PFSK-1 (cell line): ENCODE results near the gene SLX9.

ENCODE experiments used
- POLR2AphosphoS5 ChIP-seq: IDR thresholded peaks from 2 replicates; pipeline ENCODE4 v1.6.1; 2012; ENCODE audit warnings: low read depth, mild to moderate bottlenecking, control low read depth, low read length, moderate library complexity
- REST ChIP-seq, 2 experiments: IDR thresholded peaks; 2 replicates each; pipeline versions ENCODE4 v1.6.1 to v1.8.0; 2011 to 2012; ENCODE audit warnings: low read depth in 2 of 2, low read length in 2 of 2, control low read depth in 1 of 2, inconsistent platforms in 1 of 2, mild to moderate bottlenecking in 1 of 2, moderate library complexity in 1 of 2; ENCODE audit not compliant: insufficient read depth in 1 of 2
- SIN3A ChIP-seq: IDR thresholded peaks from 2 replicates; pipeline ENCODE4 v1.6.1; 2012; ENCODE audit warnings: mild to moderate bottlenecking, low read length, moderate library complexity, borderline replicate concordance; ENCODE audit not compliant: insufficient read depth

- TF ChIP-seq POLR2AphosphoS5 (no peak), REST (IDR thresholded peaks at IDR 0.05; ENCODE audit: insufficient read depth in 1 of 2, low read depth in 2 of 2, low read length in 2 of 2) (no peak), SIN3A (no peak)
Measured at GRCh38 chr21:44998621-44999427, 59.0 kb downstream of the SLX9 start.
